Stimulated activated naive CD4-positive, alpha-beta T cell treated with Interleukin-2 at 50 U/mL for 16 hours (primary cell): ENCODE results near the gene SERF2.
"Not testable (repeated sequence)": the region's sequence is repeated elsewhere in the genome, so short reads cannot be mapped to it uniquely, and the experiment has no call there.

Source experiments
- DNase-seq: peaks from one replicate; lab custom pipeline; 2025; lab: John Stamatoyannopoulos, UW

Gene SERF2

DNA sequence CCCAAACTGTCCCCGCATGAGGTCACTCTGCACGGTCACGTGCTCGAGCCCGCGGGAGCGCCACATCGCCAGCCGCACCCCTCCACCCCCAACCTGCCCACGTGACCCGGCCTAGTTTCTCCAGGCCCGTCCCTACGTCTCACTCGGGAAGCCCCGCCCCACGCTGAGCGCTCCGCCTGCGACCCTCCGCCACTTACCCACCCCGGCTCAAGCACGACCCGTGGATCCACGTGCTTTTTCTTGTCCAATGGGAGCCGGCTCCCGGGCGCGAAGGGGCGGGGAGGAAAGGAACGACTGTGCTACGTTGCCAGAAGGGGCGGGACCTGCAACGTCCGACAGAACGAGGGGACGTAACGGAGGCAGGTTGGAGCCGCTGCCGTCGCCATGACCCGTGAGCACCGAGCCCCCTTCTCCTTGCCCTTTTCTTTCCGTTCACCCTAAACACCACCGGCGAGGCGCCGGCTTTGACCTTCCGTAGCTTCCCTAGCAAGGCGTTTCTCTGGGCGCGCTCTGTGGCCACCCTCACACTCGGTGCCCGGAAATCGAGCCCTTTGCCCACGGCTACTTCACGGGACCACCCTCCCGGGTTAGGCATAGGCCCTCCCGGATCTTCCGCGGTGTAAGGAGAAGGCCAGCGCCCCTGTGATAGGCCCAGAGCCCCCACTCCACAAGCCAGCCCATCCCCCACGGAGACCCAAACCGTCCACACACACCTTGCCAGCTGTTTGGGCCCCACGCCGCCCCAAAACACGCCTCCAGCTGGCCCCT lies at the start of gene SERF2:
TSS of gene SERF2 (plus strand) at position 328 of the 768 bp plus-strand sequence. CDS start at position 385, 57 bp downstream.
- peak; percentile 100 for DNase-seq

DNA sequence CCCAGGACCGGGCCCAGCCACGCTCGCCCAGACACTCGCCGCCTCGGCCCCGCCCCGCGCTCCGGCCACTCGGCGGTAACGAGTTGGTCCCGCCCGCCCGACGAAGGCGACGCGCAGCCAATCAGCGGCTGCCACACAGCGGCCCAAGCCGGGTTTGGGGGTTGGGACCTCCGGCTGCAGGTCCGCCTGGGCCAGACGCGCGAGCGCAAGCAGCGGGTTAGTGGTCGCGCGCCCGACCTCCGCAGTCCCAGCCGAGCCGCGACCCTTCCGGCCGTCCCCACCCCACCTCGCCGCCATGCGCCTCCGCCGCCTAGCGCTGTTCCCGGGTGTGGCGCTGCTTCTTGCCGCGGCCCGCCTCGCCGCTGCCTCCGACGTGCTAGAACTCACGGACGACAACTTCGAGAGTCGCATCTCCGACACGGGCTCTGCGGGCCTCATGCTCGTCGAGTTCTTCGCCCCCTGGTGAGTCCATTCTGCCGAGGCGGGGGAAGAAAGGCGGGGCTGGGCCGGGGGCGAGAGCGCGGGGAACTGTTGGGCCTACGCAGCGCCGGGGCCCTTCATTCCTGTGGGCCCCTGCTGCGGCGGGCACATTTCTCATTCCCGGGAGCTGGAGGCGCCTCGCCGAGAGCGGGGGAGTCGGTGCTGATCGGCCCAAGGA lies 45.7 kb upstream of the SERF2 start, which contains the start of gene PDIA3:
TSS of gene PDIA3 (plus strand) at position 194 of the 658 bp plus-strand sequence. CDS start at position 296, 102 bp downstream.
- DNase-seq, result peak; percentile 83

DNA sequence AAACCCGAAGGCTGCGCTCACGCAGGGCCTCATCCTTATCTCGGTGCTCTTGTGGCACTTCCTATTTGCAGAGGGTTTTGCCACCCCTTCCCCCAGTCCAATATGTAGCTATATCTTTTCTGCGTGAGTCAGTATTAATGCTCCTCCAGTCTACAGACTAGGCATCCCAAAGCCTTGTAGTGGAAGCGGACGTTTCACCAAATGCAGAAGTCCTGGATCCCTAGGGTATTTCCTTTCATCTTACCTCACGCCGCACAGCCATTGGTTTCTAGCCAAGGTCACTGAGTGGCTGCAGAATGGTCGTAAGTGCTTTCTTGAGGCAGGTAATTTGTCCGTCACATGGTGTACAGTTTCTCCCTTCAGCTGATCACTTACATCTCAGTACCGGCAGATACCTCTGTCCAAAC lies 45.2 kb upstream of the SERF2 start:
- not testable (repeated sequence) for DNase-seq

GRCh38 chr15:43748376-43748775 lies 43.7 kb upstream of the SERF2 start:
- DNase-seq, result no peak

DNA sequence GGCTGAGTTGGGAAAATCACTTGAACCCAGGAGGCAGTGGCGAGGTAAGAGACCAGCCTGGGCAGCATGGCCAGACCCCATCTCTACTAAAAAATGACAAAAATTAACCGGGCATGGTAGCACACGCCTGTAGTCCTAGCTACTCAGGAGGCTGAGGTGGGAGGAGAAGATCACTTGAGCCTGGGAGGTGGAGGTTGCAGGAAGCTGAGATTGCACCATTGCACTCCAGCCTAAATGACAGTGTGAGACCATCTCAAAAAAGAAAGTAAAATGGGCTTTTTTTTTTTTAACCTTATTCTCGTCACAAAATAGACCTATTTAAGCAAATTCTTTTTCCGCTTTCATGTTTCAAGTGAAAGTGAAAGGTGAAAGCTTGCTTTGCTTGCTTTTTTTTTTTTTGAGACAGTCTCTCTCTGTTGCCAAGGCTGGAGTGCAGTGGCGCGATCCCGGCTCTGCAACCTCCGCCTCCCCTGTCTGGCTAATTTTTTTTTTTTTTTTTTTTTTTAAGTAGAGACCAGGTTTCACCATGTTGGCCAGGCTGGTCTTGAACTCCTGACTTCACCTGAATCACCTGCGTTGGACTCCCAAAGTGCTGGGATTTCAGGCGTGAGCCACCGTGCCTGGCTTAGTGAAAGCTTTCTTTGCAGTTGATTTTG lies 42.3 kb upstream of the SERF2 start:
- DNase-seq, result peak; percentile 35

DNA sequence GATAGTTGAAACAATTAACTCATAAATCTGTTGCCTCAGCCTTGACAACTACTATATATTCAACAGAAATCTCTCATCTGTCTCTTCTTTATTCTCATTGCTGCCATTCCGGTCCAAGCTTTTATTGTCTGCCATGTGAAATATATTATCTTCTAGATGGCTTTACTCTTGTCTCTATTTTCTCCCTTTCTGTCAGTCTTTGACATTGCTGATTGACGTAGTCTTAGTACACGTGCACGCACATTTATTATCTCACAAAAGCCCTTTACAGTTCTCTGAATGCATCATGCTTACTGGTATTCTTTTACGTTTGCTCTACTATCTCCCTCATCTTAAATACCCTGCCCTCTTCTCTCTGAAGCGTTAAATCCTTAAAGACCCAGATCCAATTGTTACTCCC lies 40.2 kb upstream of the SERF2 start:
- DNase-seq, result no peak

DNA sequence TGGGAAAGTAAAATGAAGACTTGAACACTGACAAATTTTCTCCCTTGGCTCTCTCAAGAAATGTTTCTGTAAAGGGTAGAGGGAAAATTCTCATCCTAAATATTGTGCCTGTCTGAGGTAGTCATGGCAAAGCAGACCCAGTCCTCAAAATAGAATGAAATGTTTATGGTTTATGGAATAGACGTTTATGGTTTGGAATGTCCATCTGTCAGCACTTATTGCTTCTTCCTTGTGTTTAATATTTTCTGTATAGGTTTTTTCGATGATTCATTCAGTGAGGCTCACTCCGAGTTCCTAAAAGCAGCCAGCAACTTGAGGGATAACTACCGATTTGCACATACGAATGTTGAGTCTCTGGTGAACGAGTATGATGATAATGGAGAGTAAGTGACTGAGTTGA lies 29.3 kb upstream of the SERF2 start:
- no peak for DNase-seq

GRCh38 chr15:43763819-43764446 lies 28.2 kb upstream of the SERF2 start:
- DNase-seq, result no peak

DNA sequence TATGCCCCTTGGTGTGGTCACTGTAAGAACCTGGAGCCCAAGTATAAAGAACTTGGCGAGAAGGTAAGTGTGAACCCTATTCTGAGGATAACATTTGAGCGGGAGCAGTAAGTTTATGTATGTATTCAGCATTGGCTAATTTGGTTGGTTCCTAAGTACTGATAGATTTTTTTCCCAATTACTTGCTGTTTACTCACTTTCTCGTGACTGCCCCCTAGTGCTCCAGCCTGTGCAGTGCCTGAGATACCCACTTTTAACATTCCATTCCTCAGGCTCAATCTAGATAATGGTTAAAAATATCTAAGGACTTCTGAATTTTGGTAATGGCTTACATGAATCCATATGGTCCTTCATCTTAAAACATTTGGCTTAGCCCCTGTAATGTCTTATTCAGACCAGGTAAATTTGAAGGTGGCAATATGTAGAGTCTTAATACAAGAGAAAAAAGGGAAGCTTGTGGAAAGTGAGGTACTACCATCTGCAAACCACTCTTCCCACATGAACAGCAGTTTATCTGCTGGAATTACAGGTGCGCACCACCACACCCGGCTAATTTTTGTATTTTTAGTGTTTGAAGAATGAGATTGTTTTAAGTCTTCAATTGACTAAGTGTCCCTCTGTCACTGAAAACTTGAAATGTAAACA lies 22.4 kb upstream of the SERF2 start:
- DNase-seq, result peak; percentile 58

- DNase-seq, result no peak
Observed at GRCh38 chr15:43771816-43772215, 20.3 kb upstream of the SERF2 start.

DNA sequence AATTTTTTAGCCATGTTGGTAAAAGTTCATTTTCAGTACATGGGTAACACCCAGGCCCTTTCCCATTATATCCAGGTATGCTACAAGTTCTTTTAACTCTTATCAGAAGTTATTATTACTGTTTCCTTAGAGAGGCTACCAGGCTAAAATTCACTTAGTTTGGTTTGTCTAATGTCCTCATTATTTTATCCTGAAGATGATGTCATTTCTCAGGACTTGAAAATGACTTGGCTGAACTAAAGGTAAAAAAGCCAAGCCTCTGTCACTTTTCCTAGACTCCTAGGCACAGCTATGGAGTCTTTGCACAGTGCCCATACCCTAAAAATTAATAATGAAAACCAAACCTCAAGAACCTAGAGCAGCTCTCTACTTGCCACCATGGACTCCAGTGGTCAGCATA lies 19.5 kb upstream of the SERF2 start:
- DNase-seq, result no peak

- DNase-seq, result no peak
Observed at GRCh38 chr15:43774062-43774461, 18.1 kb upstream of the SERF2 start.

GRCh38 chr15:43775411-43775965 lies 16.6 kb upstream of the SERF2 start:
- no peak for DNase-seq

- DNase-seq, result peak; percentile 22
Observed at GRCh38 chr15:43776101-43776717, 15.9 kb upstream of the SERF2 start.

- peak; percentile 78 for DNase-seq
Observed at GRCh38 chr15:43776718-43777266, 15.3 kb upstream of the SERF2 start, which contains the start of gene ELL3. ELL3 (minus strand) TSS chr15:43776966; CDS start chr15:43776901, 65 bp downstream.

GRCh38 chr15:43777267-43777914 lies 14.7 kb upstream of the SERF2 start:
- DNase-seq, result peak; percentile 81

DNA sequence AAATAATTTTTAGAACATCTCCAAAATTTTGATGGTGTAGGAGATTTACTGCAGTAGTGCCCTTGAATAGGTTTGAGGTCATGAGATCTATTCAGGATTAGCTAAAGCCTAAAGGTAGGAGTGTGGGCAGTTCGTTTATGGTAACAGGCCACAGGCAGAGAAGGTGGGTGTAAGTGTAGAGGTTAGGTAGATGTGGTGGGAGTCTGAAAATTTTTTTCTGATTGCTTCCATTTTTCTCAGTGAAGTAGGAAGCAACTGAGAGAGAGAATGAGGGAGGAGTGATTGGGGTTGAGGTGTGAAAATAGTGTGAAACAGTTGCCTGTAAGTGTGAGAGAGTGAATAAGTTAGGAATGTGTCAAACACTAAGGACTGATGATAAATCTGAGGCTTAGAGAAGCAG lies 13.1 kb upstream of the SERF2 start:
- no peak for DNase-seq

- DNase-seq, result no peak
Observed at GRCh38 chr15:43789409-43789808, 2.7 kb upstream of the SERF2 start.

DNA sequence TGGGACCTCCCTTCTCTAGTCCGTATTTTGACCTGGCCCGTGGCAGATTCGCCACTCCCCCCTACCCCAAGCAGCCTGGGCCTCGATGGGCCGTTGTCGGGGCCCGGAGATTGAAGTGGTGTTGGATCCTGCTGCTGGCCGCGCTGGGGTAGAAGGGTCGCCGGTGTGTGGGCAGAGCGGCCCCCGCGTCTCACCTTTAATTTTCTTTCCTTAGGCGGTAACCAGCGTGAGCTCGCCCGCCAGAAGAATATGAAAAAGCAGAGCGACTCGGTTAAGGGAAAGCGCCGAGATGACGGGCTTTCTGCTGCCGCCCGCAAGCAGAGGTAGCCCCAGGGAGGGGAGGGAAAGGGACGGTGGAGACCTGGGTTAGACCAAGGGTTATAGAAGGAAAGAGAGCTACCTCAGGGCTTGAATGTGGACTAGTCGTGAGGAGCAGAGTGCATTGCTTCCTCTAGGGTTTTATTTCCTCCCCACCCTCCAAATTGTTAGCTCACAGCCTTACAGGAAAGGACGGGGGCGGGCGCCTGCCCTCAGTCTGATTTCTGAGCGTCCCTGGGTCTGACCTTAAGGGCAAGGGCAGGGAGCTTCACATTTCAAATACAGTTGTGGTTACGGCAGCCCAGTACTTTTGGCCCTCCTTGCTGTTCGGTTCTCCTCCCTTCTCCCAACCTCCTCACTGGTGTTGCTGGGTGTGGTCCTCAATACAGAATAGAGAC lies 799 bp downstream of the SERF2 start:
- DNase-seq, result peak; percentile 15
